HG03196 (cell line): ENCODE data around the gene DPEP3.

Experiments used
- ATAC-seq: cut with Tn5 transposase; IDR thresholded peaks from one replicate; pipeline ENCODE4 v1.9.1; 2021; ENCODE audit not compliant: unreplicated experiment

The DPEP3 gene

DNA sequence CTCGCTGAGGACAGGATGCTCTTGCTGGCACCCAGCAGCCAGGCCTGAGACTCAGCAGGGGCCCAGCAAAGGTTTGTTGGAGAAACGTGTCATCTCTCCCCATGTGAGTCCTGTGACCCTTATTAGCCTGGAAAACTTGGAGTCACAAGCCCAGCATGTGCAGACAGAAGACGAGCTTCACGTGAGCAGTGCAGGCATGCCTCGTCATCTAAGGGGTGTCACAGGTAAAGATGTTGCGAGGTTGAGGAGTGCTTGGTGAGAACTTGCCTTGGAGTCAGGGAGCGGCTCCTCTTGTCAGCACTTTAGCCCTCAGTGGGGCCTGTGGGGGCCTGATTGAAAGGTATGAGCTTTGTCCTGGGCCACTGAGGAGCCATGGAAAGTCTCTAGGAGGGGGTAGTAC, 46.5 kb downstream of the DPEP3 start:
- ATAC-seq, result no peak

DNA sequence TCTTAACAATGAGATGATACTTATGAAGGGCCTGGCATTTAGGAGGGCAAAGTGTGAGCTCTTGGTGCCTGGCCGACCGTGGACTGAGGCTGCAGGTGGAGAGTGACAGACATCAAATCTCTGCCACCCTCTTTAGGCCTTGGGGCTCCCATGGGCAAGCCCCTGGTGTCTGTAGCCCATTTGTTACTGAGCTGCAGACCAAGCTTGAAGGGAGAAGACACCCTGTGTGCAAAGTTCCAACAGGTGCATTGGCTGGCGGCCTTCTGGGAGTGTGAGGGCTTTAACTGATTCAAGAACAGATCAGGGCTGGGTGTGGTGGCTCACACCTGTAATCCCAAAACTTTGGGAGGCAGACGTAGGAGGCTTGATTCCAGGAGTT, 47.8 kb downstream of the DPEP3 start:
- no peak for ATAC-seq

DNA sequence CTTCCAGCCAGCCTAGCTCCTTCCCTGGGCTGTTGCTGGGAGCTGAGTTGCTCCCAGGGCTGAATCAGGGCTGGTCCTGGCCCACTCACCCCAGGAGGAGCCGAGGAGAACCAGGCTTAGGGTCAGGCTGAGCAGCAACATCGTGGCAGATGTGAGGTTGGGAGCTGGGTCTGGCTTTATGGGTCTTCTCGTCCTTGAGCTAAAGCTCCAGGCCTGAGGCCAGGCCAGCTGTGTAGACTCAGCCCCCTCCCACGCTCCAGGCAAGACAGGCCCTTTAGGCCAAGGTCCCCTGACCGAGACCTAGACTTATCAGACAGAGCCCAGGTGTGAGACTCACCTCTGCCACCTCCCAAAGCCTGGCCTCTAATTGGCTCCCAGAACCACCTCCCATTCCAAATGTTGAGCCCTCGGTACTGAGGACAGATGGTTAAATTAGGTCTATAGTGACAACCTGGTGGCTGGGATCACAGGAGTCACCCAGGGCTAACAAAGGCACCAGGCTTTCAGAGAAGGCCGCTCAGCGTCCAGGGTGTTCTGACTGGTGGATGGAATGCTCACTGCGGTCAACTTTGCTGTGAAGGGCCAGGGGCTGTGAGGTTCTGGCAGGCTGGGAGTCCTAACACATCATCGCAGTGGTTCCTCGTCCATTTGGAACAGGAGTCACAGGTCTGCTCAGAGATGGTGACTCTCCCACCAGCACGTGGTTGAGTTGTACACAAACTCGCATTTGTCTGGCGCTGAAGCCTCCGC, 48.4 kb downstream of the DPEP3 start, which contains the start of gene CTRL:
TSS of gene CTRL (minus strand) at position 151 of the 750 bp plus-strand sequence. CDS start at position 141, 10 bp downstream.
- no peak for ATAC-seq

DNA sequence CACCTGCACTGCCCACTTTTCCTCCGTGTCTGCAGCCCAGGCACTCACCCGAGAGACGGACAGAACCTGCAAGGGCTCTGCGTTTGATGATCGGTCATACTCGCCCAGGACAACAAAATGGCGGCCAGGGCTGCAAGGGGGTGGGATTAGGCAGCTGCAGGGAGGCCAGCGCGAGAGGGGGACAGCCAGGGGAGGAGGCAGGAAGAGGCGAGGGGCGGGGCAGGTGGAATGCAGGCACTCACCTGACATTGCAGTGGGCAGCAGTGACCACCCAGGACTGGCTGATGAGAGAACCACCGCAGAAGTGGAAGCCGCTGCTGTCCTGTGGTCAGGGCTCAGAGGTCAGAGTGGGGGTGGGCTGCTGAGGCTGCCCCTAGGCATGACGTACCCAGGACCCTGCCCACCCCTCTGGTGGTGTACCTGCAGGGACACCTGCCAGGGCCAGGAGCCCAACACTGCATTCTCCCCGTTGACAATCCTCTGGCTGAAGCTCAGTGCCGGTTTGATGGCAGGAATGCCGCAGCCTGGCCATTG, 49.6 kb downstream of the DPEP3 start:
- ATAC-seq, result no peak

DNA sequence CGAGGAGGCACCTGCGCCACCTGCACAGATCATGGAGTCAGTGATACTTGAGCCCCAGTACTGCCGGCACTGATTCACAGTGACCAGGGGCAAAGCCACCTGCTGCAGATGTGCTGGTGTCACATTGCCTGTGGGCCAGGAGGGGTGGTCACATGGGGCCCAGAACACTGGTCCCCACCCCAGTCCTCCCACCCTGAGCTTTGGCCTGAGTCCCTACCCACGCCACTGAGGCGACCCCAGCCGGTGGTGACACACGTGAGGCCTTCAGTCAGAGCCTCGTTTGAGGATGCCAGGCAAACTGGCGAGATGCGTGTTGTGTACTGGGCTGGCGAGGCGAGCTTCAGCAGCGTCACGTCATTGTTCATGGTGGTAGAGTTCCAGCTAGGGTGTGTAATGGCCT, 50.1 kb downstream of the DPEP3 start:
- ATAC-seq, result no peak

DNA sequence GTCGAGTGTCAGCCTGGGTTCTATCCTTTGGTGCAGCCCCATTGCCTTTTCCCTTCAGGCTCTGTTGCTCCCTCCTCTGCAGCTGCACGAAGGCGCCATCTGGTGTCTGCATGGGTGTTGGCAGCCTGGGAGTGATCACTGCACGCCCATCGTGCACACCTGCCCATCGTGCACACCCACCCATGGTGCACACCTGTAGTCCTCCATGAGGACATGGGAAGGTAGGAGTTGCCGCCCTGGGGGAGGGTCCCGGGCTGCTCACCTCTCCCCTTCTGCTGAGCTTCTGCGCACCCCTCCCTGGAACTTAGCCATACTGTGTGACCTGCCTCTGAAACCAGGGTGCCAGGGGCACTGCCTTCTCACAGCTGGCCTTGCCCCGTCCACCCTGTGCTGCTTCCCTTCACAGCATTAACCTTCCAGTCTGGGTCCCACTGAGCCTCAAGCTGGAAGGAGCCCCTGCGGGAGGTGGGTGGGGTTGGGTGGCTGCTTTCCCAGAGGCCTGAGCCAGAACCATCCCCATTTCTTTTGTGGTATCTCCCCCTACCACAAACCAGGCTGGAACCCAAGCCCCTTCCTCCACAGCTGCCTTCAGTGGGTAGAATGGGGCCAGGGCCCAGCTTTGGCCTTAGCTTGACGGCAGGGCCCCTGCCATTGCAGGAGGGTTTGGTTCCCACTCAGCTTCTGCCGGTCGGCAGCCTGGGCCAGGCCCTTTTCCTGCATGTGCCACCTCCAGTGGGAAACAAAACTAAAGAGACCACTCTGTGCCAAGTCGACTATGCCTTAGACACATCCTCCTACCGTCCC, 51.5 kb downstream of the DPEP3 start:
- ATAC-seq, result no peak

DNA sequence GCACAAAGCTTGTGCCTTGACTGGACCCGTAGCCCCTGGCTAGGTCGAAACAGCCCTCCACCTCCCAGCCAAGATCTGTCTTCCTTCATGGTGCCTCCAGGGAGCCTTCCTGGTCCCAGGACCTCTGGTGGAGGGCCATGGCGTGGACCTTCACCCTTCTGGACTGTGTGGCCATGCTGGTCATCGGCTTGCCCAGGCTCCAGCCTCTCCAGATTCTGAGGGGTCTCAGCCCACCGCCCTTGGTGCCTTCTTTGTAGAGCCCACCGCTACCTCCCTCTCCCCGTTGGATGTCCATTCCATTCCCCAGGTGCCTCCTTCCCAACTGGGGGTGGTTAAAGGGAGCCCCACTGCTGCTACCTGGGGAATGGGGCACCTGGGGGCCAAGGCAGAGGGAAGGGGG, 52.2 kb downstream of the DPEP3 start:
- ATAC-seq, result no peak

DNA sequence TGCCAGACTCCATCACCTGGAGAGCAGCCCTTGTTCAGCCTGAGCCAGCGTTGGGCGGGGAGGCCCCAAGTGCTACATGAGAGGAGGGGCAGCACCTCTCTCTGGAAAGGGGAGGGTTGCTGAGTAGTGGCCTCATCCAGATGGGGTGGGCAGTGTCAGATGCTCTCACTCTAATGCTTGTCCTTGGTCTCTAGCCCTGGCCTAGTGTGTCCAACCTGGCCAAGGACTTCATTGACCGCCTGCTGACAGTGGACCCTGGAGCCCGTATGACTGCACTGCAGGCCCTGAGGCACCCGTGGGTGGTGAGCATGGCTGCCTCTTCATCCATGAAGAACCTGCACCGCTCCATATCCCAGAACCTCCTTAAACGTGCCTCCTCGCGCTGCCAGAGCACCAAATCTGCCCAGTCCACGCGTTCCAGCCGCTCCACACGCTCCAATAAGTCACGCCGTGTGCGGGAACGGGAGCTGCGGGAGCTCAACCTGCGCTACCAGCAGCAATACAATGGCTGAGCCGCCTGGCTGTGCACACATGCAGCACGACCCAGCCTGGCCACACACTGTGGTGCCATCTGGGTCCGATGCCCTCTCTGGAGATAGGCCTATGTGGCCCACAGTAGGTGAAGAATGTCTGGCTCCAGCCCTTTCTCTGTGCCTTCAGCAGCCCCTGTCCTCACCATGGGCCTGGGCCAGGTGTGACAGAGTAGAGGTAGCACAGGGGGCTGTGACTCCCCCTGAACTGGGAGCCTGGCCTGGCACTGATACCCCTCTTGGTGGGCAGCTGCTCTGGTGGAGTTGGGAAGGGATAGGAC, 53.0 kb downstream of the DPEP3 start:
- ATAC-seq, result no peak

DNA sequence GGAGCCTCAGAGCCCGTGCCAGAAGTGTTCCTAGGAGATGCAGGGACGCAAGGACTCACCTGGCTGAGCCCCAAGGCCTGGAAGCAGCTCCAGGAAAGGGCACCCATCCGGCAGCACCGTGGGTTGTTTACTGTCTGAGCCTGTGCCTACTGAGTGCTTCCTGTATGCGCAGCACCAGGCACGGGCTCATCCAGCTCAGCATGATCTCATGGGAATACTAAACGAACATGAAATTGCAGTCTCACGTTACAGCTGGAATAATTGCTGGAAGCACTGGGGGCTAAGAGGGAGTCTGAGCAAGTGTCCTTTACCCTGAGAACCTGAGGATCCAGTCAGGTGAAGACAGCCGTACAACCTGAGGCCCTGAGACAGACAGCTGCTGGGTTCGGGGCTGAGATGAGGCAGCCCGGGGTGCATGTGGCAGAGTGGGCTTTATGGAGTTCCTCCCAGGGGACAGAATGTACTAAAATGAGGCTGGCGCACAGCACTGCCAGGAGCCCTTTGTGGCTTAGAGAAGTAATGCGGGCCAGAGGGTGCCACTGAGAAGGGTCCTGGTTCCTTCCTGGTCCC, 54.0 kb downstream of the DPEP3 start:
- ATAC-seq, result no peak
